HCT116 (cell line): ENCODE results near the gene PREPL. TPM values are rescaled to one million over a fixed set of nuclear protein-coding genes. Genes with fewer than 3 reads are reported as not detected.

Source experiments
- ATAC-seq: fragments of 200-7000 bp; cut with Tn5 transposase; 2 replicates; pipeline ENCODE4 v1.9.1; 2020; ENCODE audit warnings: mild to moderate bottlenecking, moderate library complexity
- BruUV-seq: library from RNA; stranded (reverse); fragments of 400-500 nt; replicated peaks from 2 replicates; lab custom pipeline; 2021; lab: Mats Ljungman, UMichigan
- CTCF ChIA-PET: fragments of 300-600 bp; sonication (Branson Sonifier 250); formaldehyde crosslinking; loops from one replicate; lab custom pipeline; 2021; ENCODE audit warnings: antibody characterized with exemption; lab: Charles Lee
- POLR2A ChIA-PET: fragments of 300-600, 350-600 bp; sonication (Branson Sonifier 250); formaldehyde crosslinking; loops from one replicate; lab custom pipeline; 2021; ENCODE audit warnings: antibody characterized with exemption; lab: Charles Lee
- RAD21 ChIA-PET, 2 experiments: fragments of 300-600 bp; sonication (Branson Sonifier 250); formaldehyde crosslinking; loops; one replicate each; lab custom pipeline; 2023; ENCODE audit warnings: low total read pairs in 2 of 2; ENCODE audit not compliant: uncharacterized antibody in 2 of 2, unreplicated experiment in 2 of 2, low non-redundant PET in 1 of 2; lab: Charles Lee
- DNase-seq: peaks from one replicate; pipeline ENCODE4 v3.0.0-alpha.2; 2010; ENCODE audit warnings: low read depth, low spot score
- H2AFZ ChIP-seq: fragments of 200-600 bp; shearing (Covaris generic), sonication (generic); 2 replicates; pipeline ENCODE4 v1.6.1; 2017; ENCODE audit warnings: low read depth, mixed run types, mixed read lengths, antibody characterized with exemption, low read length; ENCODE audit not compliant: poor library complexity, severe bottlenecking
- H3K27ac ChIP-seq: 2 replicates; pipeline ENCODE4 v1.5.1; 2012; ENCODE audit warnings: low read depth, low read length
- H3K27me3 ChIP-seq: fragments of 200-600 bp; sonication (generic); 2 replicates; pipeline ENCODE4 v1.6.1; 2016; ENCODE audit warnings: mixed run types, low read length, mixed read lengths; ENCODE audit not compliant: insufficient read depth
- H3K36me3 ChIP-seq, 2 experiments: fragments of 200-500 bp in 1 of 2; fragments of 200-600 bp in 1 of 2; sonication (Bioruptor generic) in 1 of 2; sonication (generic) in 1 of 2; 2 replicates each; pipeline versions ENCODE4 v1.5.1 to v1.6.1; 2014 to 2016; ENCODE audit warnings: low read length in 2 of 2, inconsistent platforms in 1 of 2, mixed read lengths in 1 of 2, mixed run types in 1 of 2; ENCODE audit not compliant: insufficient read depth in 2 of 2, control insufficient read depth in 1 of 2
- H3K4me1 ChIP-seq, 2 experiments: fragments of 200-600 bp in 1 of 2; sonication (generic) in 1 of 2; 2 replicates each; pipeline versions ENCODE4 v1.5.1 to v1.6.1; 2012 to 2017; ENCODE audit warnings: low read length in 2 of 2, inconsistent platforms in 1 of 2, mild to moderate bottlenecking in 1 of 2, mixed read lengths in 1 of 2, mixed run types in 1 of 2, moderate library complexity in 1 of 2; ENCODE audit not compliant: insufficient read depth in 2 of 2, control insufficient read depth in 1 of 2
- H3K4me2 ChIP-seq: fragments of 200-600 bp; sonication (generic); 2 replicates; pipeline ENCODE4 v1.6.1; 2017; ENCODE audit warnings: mixed run types, low read length, mixed read lengths
- H3K4me3 ChIP-seq, 2 experiments: fragments of 200-600 bp in 1 of 2; sonication (generic) in 1 of 2; replicated peaks in 1 of 2; 2 replicates each; pipeline ENCODE4 v1.5.1; 2011 to 2016; ENCODE audit warnings: low read length in 2 of 2, control low read depth in 1 of 2, low read depth in 1 of 2, mild to moderate bottlenecking in 1 of 2, mixed read lengths in 1 of 2, mixed run types in 1 of 2
- H3K79me2 ChIP-seq: fragments of 200-600 bp; sonication (generic); 2 replicates; pipeline ENCODE4 v1.6.1; 2017; ENCODE audit warnings: mild to moderate bottlenecking, mixed run types, low read length, moderate library complexity, mixed read lengths; ENCODE audit not compliant: insufficient read depth
- H3K9ac ChIP-seq: fragments of 200-600 bp; sonication (generic); 2 replicates; pipeline ENCODE4 v1.6.1; 2016; ENCODE audit warnings: low read length, mixed read lengths
- H3K9me2 ChIP-seq: fragments of 200-600 bp; sonication (generic), shearing (Covaris generic); 2 replicates; pipeline ENCODE4 v1.6.1; 2017; ENCODE audit warnings: mixed run types, mild to moderate bottlenecking, moderate library complexity; ENCODE audit not compliant: insufficient read depth
- H3K9me3 ChIP-seq, 2 experiments: fragments of 200-500 bp in 1 of 2; fragments of 200-600 bp in 1 of 2; sonication (Bioruptor generic) in 1 of 2; sonication (generic) in 1 of 2; 2 replicates each; pipeline ENCODE4 v1.6.1; 2014 to 2017; ENCODE audit warnings: low read length in 2 of 2, mixed read lengths in 2 of 2, inconsistent platforms in 1 of 2, low read depth in 1 of 2, mild to moderate bottlenecking in 1 of 2, mixed run types in 1 of 2, moderate library complexity in 1 of 2; ENCODE audit not compliant: control insufficient read depth in 1 of 2, insufficient read depth in 1 of 2
- H4K20me1 ChIP-seq: fragments of 200-600 bp; sonication (generic), shearing (Covaris generic); 2 replicates; pipeline ENCODE4 v1.6.1; 2017; ENCODE audit warnings: mixed run types, mild to moderate bottlenecking, moderate library complexity; ENCODE audit not compliant: insufficient read depth
- CEBPB ChIP-seq: IDR thresholded peaks from 2 replicates; pipeline ENCODE4 v1.6.1; 2012; ENCODE audit warnings: low read depth
- FOSL1 ChIP-seq: IDR thresholded peaks from 2 replicates; pipeline ENCODE4 v1.6.1; 2012; ENCODE audit warnings: low read depth
- RAD21 ChIP-seq: IDR thresholded peaks from 2 replicates; pipeline ENCODE4 v1.6.1; 2012; ENCODE audit warnings: low read depth, mild to moderate bottlenecking
- REST ChIP-seq: IDR thresholded peaks from 2 replicates; pipeline ENCODE4 v1.6.1; 2012; ENCODE audit warnings: low read depth
- SIN3A ChIP-seq: IDR thresholded peaks from 2 replicates; pipeline ENCODE4 v1.6.1; 2012; ENCODE audit warnings: low read depth
- SRF ChIP-seq: IDR thresholded peaks from 2 replicates; pipeline ENCODE4 v1.6.1; 2012; ENCODE audit warnings: low read depth
- TCF7L2 ChIP-seq: IDR thresholded peaks from 2 replicates; pipeline ENCODE4 v1.7.0; 2011; ENCODE audit warnings: borderline replicate concordance, inconsistent platforms; ENCODE audit not compliant: insufficient read depth, insufficient read length; ENCODE audit errors: extremely low read depth
- YY1 ChIP-seq: IDR thresholded peaks from 2 replicates; pipeline ENCODE4 v1.6.1; 2011; ENCODE audit warnings: low read length, low read depth, moderate library complexity, mild to moderate bottlenecking; ENCODE audit not compliant: insufficient replicate concordance; ENCODE audit errors: extremely low read depth
- ZNF274 ChIP-seq: fragments of 200-500 bp; sonication (Bioruptor generic); IDR thresholded peaks from 2 replicates; pipeline ENCODE4 v1.6.1; 2014; ENCODE audit warnings: mild to moderate bottlenecking, low read depth, low read length, inconsistent platforms
- intact Hi-C: fragments of 100-400 bp; cut with micrococcal nuclease; formaldehyde crosslinking; loops from 2 replicates; pipeline ENCODE4 v1.10.0; 2022
- total RNA-seq: library from RNA; stranded (reverse); gene quantifications from one replicate; pipeline ENCODE4 v1.2.1, GENCODE V29; 2021; ENCODE audit not compliant: unreplicated experiment
- TF ChIP-seq, protein P1 (sequence below): IDR thresholded peaks from 2 replicates; pipeline ENCODE4 v1.6.1; 2011; ENCODE audit warnings: mild to moderate bottlenecking, low read length, moderate library complexity; ENCODE audit not compliant: insufficient replicate concordance; ENCODE audit errors: extremely low read depth

PREPL gene
- total RNA-seq, 1 experiment from 2014 or later, result 31.1 TPM

DNA sequence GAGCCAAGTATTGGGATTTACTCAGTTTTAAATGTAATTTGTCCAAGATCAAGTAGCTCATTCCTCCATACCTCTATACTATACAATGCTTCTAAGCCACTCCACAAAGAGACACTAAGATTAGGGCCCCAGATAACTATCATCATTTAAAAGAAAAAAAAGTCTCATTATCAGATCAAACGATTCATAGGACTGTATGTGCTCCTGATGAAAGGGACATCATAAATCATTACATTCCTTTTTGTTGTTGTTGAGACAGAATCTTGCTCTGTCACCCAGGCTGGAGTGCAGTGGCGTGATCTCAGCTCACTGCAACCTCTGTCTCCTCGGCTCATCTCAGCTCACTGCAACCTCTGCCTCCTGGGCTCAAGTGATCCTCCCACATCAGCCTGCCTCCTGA is 88.2 kb downstream of the PREPL start:
- BruUV-seq, result no TSS peak
- intact Hi-C loops, result no loop called here
- Histone ChIP-seq H3K9me2 (no peaks in the 10 kb centered on the region), H2AFZ (no peak overlapping the region), H3K27me3 (no peaks in the 10 kb centered on the region), H3K9me3 (no peaks in the 10 kb centered on the region), H3K4me3 (no peak overlapping the region), H3K79me2 (no peaks in the 10 kb centered on the region), H3K36me3 (no peaks in the 10 kb centered on the region), H3K27ac (no peak overlapping the region), H4K20me1 (no peaks in the 10 kb centered on the region), H3K4me2 (no peak overlapping the region), H3K9ac (no peak overlapping the region), H3K4me1 (no peaks in the 10 kb centered on the region)
- POLR2A ChIA-PET, result no interaction called here
- ATAC-seq (no peak), DNase-seq (no peak)
- RAD21 ChIA-PET, result interaction anchor here in 1 of 2 experiments (0.6 kb wide), 1 partner anchor 70 kb away, joined by 3 read pairs; no protein-coding TSS in a partner anchor
- CTCF ChIA-PET, result interaction anchor here (1.2 kb wide), 1 partner anchor 18 kb away, joined by 4 read pairs; no protein-coding TSS in a partner anchor
- TF ChIP-seq SIN3A (no peak), YY1 (no peak), SRF (no peak), RAD21 (no peak), TCF7L2 (no peak)
- TF ChIP-seq, protein P1, sequence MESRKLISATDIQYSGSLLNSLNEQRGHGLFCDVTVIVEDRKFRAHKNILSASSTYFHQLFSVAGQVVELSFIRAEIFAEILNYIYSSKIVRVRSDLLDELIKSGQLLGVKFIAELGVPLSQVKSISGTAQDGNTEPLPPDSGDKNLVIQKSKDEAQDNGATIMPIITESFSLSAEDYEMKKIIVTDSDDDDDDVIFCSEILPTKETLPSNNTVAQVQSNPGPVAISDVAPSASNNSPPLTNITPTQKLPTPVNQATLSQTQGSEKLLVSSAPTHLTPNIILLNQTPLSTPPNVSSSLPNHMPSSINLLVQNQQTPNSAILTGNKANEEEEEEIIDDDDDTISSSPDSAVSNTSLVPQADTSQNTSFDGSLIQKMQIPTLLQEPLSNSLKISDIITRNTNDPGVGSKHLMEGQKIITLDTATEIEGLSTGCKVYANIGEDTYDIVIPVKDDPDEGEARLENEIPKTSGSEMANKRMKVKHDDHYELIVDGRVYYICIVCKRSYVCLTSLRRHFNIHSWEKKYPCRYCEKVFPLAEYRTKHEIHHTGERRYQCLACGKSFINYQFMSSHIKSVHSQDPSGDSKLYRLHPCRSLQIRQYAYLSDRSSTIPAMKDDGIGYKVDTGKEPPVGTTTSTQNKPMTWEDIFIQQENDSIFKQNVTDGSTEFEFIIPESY, result no peak

DNA sequence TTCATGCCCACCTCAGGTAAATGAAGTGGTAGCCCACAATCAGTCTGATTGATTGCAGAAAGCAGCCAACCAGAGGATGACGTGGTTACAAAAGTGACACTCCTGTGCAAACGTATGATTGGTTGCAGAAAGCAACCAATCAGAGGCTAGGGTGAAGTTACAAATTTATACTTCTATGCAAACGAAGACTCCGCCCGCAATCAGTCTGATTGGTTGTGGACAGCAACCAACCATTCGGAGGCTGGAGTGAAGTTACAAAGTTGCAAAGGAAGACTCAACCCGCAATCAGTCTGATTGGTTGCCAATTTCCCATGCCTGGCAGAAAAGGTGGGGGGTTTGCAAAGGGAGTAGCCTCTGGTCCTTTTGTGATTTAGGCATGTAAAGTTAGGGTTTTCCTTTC is 90.0 kb downstream of the PREPL start:
- Histone ChIP-seq H4K20me1 (no peaks in the 10 kb centered on the region), H3K9ac (no peak overlapping the region), H3K27me3 (no peaks in the 10 kb centered on the region), H3K9me3 (no peaks in the 10 kb centered on the region), H2AFZ (no peak overlapping the region), H3K27ac (no peak overlapping the region), H3K9me2 (no peaks in the 10 kb centered on the region), H3K36me3 (no peaks in the 10 kb centered on the region), H3K4me3 (no peak overlapping the region), H3K4me1 (no peaks in the 10 kb centered on the region), H3K4me2 (no peak overlapping the region), H3K79me2 (no peaks in the 10 kb centered on the region)
- intact Hi-C loops, result no loop called here
- RAD21 ChIA-PET, result no interaction called here
- DNase-seq (no peak), ATAC-seq (no peak)
- TF ChIP-seq CEBPB (no peak), SRF (no peak), REST (no peak), ZNF274 (no peak), FOSL1 (no peak)
- CTCF ChIA-PET, result interaction anchor here (1.1 kb wide), 1 partner anchor 27 kb away, joined by 3 read pairs; no protein-coding TSS in a partner anchor
- POLR2A ChIA-PET, result no interaction called here
- no TSS peak for BruUV-seq
